SU-DHL-6 (cell line): ENCODE results near the gene KLK12.

Experiments used
- H2AFZ ChIP-seq: fragments of 200-600 bp; sonication (generic); 2 replicates; pipeline ENCODE4 v1.6.1; 2014; ENCODE audit warnings: low read depth, mild to moderate bottlenecking, moderate library complexity, mixed read lengths, antibody characterized with exemption, low read length; ENCODE audit not compliant: severe bottlenecking
- H3F3A ChIP-seq: fragments of 200-600 bp; shearing (Covaris generic); 2 replicates; pipeline ENCODE4 v1.6.0; 2016; ENCODE audit warnings: antibody characterized with exemption, mild to moderate bottlenecking; ENCODE audit not compliant: insufficient read depth
- H3K27ac ChIP-seq: fragments of 200-600 bp; sonication (generic); 2 replicates; pipeline ENCODE4 v1.5.1; 2016; ENCODE audit warnings: low read depth, mild to moderate bottlenecking, low read length, moderate library complexity, mixed read lengths
- H3K27me3 ChIP-seq: fragments of 200-600 bp; sonication (generic), shearing (Covaris generic); 2 replicates; pipeline ENCODE4 v1.6.0; 2014; ENCODE audit warnings: mild to moderate bottlenecking, low read length
- H3K36me3 ChIP-seq: fragments of 200-600 bp; sonication (generic); 2 replicates; pipeline ENCODE4 v1.6.1; 2014; ENCODE audit warnings: mild to moderate bottlenecking, low read length, mixed read lengths
- H3K4me2 ChIP-seq: fragments of 300-600, 200-600 bp; shearing (Covaris generic), sonication (generic); 2 replicates; pipeline ENCODE4 v1.6.0; 2014; ENCODE audit warnings: low read length, low read depth, mild to moderate bottlenecking; ENCODE audit not compliant: poor library complexity, severe bottlenecking
- H3K4me3 ChIP-seq: fragments of 200-600 bp; sonication (generic); 2 replicates; pipeline ENCODE4 v1.5.1; 2014; ENCODE audit warnings: antibody characterized with exemption, low read length, mild to moderate bottlenecking, mixed read lengths; ENCODE audit not compliant: insufficient read depth, poor library complexity, severe bottlenecking
- H3K79me2 ChIP-seq: fragments of 200-600 bp; sonication (generic); 2 replicates; pipeline ENCODE4 v1.6.1; 2014; ENCODE audit warnings: mild to moderate bottlenecking, low read length, moderate library complexity; ENCODE audit not compliant: insufficient read depth
- H3K9ac ChIP-seq: fragments of 200-600 bp; sonication (generic); 2 replicates; pipeline ENCODE4 v1.7.0; 2014; ENCODE audit warnings: mild to moderate bottlenecking, low read length
- H3K9me2 ChIP-seq: fragments of 200-600 bp; sonication (generic); replicated peaks from 2 replicates; pipeline ENCODE4 v1.6.1; 2014; ENCODE audit warnings: low read length; ENCODE audit not compliant: insufficient read depth
- H3K9me3 ChIP-seq: fragments of 200-600 bp; sonication (generic); 2 replicates; pipeline ENCODE4 v1.6.1; 2014; ENCODE audit warnings: low read length, mixed read lengths; ENCODE audit not compliant: insufficient read depth
- H4K20me1 ChIP-seq: fragments of 200-600 bp; sonication (generic); 2 replicates; pipeline ENCODE4 v1.6.1; 2014; ENCODE audit warnings: low read depth, mild to moderate bottlenecking, antibody characterized with exemption, low read length, moderate library complexity, mixed read lengths
- CTCF ChIP-seq: fragments of 200-600 bp; sonication (generic); IDR thresholded peaks from one replicate; pipeline ENCODE4 v1.5.1; 2017; ENCODE audit warnings: antibody characterized with exemption, mild to moderate bottlenecking, low read length, moderate library complexity; ENCODE audit not compliant: insufficient read depth, poor library complexity, severe bottlenecking
- EZH2phosphoT487 ChIP-seq: fragments of 200-600 bp; sonication (generic), shearing (Covaris generic); conservative IDR thresholded peaks from 2 replicates; pipeline ENCODE4 v1.6.1; 2018; ENCODE audit warnings: mild to moderate bottlenecking, antibody characterized with exemption, low read length, moderate library complexity, mixed read lengths

Gene KLK12

GRCh38 chr19:51070334-51071094, 35.7 kb upstream of the KLK12 start:
- H3K79me2 ChIP-seq, result no peaks in the 10 kb centered on the region
- H3K9ac ChIP-seq, result no peak overlapping the region
- H3K27me3 ChIP-seq, result no peaks in the 10 kb centered on the region
- H4K20me1 ChIP-seq, result no peaks in the 10 kb centered on the region
- no peak overlapping the region for H3K27ac ChIP-seq
- H3F3A ChIP-seq, result no peaks in the 10 kb centered on the region
- no peaks in the 10 kb centered on the region for H3K9me3 ChIP-seq
- H3K9me2 ChIP-seq, result no peaks in the 10 kb centered on the region
- H2AFZ ChIP-seq, result no peak overlapping the region
- no peak for TF ChIP-seq EZH2phosphoT487
- TF ChIP-seq CTCF, result no peak
- H3K4me2 ChIP-seq, result no peak overlapping the region
- no peaks in the 10 kb centered on the region for H3K36me3 ChIP-seq
- no peak overlapping the region for H3K4me3 ChIP-seq

- Histone ChIP-seq H3K9ac (no peak overlapping the region), H3K36me3 (no peaks in the 10 kb centered on the region), H3K4me2 (no peak overlapping the region), H3K9me2 (no peaks in the 10 kb centered on the region), H2AFZ (no peak overlapping the region), H4K20me1 (no peaks in the 10 kb centered on the region), H3K4me3 (no peak overlapping the region), H3K27ac (no peak overlapping the region), H3K27me3 (no peaks in the 10 kb centered on the region), H3K9me3 (no peaks in the 10 kb centered on the region), H3F3A (no peaks in the 10 kb centered on the region), H3K79me2 (no peaks in the 10 kb centered on the region)
- TF ChIP-seq EZH2phosphoT487 (no peak), CTCF (no peak)
Observed at GRCh38 chr19:51066393-51067186, 31.8 kb upstream of the KLK12 start.

GRCh38 chr19:51065221-51065960, 30.6 kb upstream of the KLK12 start:
- Histone ChIP-seq H3K4me3 (no peak overlapping the region), H3K79me2 (no peaks in the 10 kb centered on the region), H3K9ac (no peak overlapping the region), H4K20me1 (no peaks in the 10 kb centered on the region), H3F3A (no peaks in the 10 kb centered on the region), H3K9me2 (no peaks in the 10 kb centered on the region), H3K27me3 (no peaks in the 10 kb centered on the region), H3K9me3 (no peaks in the 10 kb centered on the region), H2AFZ (no peak overlapping the region), H3K36me3 (no peaks in the 10 kb centered on the region), H3K4me2 (no peak overlapping the region), H3K27ac (no peak overlapping the region)
- no peak for TF ChIP-seq CTCF
- TF ChIP-seq EZH2phosphoT487, result no peak
